Measurements from ENCODE around the gene EEF1AKMT2.

DNA sequence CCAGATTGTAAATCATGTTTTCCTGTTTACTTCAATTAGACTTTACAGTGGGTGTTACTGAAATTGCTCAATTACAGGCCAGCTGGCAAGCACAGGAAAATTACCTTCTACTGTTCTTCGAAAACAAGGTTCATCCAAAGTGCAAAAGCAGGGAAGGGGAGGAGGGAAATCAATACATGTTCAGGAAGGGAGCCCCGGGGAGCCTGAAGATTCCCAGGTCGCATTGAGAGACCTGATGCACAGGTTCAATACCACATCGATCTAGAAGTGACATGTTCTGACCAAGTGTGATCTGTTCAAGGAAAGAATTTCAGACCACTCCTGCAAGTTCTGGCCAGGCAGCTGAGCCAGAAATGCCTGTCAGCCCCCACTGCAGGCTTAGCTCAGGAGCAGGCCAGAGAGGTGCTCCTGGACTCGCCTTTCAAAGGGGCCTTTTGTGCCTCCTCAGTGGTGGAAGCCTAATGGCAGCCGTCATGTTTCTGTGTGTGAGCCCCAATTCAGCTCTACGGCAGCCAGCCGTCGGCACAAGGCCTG lies 83.4 kb downstream of the EEF1AKMT2 start:
- TF ChIP-seq CTCF (IDR thresholded peaks at IDR 0.05): no peak
- no peak for TF ChIP-seq TAF1 (IDR thresholded peaks at IDR 0.05; ENCODE audit: borderline replicate concordance, low read depth, low read length)
- no peak for TF ChIP-seq RAD21 (IDR thresholded peaks at IDR 0.05; ENCODE audit: low read length)
- no peak for TF ChIP-seq REST (IDR thresholded peaks at IDR 0.05; ENCODE audit: low read depth, low read length)
- TF ChIP-seq MAX (IDR thresholded peaks at IDR 0.05; ENCODE audit: low read depth): no peak
- TF ChIP-seq SMC3 (IDR thresholded peaks at IDR 0.05; ENCODE audit: low read depth, low read length): no peak
- no peak for TF ChIP-seq GABPA (IDR thresholded peaks at IDR 0.05; ENCODE audit: low read depth)
- no peak for TF ChIP-seq EP300 (IDR thresholded peaks at IDR 0.05; ENCODE audit: borderline replicate concordance in 1 of 2, low read depth in 1 of 2, low read length in 1 of 2)
- TF ChIP-seq TCF12 (IDR thresholded peaks at IDR 0.05): no peak
- TF ChIP-seq POLR2AphosphoS5 (IDR thresholded peaks at IDR 0.05; ENCODE audit: low read depth, low read length): no peak
- no peak for TF ChIP-seq SIN3A (IDR thresholded peaks at IDR 0.05; ENCODE audit: borderline replicate concordance, low read depth, low read length)
- TF ChIP-seq JUND (IDR thresholded peaks at IDR 0.05): no peak
- no peak for TF ChIP-seq YY1 (IDR thresholded peaks at IDR 0.05; ENCODE audit: low read depth)
- TF ChIP-seq IRF3 (IDR thresholded peaks at IDR 0.05; ENCODE audit: low read depth, low read length): no peak

Data from SK-N-SH (cell line).